Limb (tissue), 2 donors: ENCODE data around the gene NOD1.
"Not testable (repeated sequence)": the region's sequence is repeated elsewhere in the genome, so short reads cannot be mapped to it uniquely, and the experiment has no call there.

Experiments
- DNase-seq, 2 donors: peaks; one replicate each; pipeline ENCODE4 v3.0.0-alpha.2; 2016; ENCODE audit errors: extremely low spot score in 2 of 2

The NOD1 gene

DNA sequence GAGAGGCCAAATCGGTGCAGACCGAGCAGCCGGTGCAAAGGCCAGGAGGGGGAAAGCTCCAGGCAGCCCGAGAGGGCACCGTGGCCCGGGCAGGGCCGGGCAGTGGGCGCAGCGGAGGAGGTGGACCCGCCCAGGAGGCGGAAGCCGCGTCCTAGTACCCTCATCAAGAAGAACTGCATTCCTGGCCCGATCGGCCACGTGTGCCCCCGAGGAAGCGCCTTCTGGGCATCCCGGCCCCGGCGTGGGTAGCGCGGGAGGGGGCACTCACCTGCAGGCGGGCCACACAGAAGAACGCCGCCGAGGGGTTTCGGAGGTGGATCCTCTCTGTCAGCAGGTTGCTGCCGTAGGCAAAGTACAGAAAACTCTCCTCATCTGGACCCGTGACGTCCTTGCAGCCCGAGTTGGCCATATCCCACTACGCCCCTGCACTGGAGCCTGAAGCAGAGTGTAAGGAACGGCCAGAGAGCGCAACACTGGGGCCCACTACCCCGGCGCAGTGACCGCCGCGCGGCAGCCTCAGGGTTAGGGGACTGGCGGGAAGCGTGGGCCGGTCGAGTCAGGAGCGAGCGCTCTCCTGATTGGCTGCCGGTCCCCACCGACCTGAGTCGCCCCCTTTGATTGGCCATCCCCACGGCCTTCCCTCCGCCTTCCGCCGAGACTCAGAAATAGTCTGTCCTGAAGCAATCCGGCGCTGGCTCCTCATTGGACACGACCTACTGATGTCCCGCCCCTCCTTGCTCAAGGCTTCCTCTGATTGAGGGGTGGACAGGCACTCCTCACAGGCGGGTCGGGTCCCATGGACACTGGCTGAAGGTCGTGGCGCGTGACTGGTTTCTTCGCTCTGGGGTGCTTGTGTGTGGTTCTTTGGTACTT, 26.0 kb upstream of the NOD1 start, which contains the start of gene GGCT:
Gene GGCT, minus strand, starts transcription at position 529 of the 873 bp plus-strand sequence. Its CDS starts 120 bp downstream, at position 409.
- DNase-seq, result peak; percentile 97 to 98

DNA sequence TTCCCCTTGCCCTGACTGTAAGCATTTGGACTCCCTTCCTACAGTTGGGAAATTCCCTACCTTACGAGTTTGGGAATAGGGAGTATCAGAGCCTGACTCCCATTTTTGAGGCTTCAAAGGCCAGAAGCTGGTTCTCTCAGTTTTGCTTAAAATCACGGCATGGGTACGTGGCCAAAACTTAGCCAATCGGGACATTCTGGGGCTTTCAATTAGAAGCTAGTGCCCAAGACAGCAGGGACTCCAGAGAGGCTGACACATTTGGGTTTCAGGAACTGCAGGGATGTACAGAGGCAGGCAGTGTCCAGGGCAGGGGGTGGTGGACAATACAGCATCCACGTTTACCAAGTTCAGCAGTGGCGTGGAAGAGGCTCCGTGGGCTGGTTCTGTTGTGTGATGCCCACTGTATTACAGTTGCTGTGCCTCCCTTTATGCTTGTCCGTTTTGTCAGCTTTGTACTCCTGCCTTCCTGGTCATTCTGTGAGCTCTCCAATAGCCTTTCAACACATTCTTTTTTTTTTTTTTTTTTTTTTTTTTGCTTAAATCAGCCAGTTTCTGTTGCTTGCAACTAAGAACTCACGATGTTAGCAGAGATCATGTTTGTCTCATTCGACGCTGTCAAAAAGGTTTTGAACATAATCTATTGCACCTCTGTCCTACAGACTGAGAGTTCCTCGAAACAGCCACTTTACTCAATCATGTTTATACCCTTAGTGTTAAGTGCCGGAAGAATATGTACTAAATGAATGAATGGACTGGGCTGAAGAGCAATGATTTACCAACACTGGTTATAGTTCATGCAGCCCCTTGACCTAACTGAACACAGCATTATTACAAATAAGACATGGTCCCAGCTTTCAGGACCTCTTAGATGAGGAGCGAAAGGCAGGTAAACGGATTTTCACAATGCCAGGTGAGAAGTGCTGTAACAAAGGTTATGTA, 25.0 kb upstream of the NOD1 start:
- no peak for DNase-seq

DNA sequence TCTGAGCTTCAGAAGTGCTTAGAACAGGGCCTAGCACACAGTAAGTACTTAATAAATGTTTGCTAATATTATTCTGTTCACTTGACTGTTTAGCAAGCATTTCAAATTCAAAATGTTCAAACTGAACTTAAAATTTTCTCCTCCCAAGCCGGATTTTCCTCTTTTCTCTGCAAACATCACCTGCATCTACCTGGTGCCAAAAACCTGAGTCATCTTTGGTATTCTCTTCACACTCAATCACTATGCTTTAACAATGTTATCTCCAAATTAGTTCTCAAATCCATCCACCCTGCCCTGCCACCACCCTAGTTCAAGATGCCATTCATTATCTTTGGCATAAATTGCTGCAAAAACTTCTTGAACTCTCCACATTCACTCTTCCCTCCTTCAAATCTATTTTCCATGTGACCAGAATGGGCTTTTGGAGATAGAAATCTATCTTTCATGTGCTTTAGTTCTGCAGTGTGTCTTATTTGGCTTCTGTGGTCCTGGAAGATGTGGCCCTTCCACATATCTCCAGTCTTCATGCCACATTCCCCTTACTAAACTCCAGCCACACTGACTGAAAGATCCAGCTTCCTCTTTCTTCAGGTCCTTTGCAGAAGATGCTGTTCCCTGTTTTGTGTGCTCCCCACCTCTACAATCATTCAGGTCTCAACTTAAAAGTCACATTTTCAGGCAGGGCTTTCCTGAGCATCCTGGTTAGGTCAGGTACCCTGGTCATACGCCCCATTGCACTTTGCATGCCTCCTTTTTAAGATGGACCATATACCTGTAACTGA, 24.1 kb upstream of the NOD1 start:
- no peak for DNase-seq

DNA sequence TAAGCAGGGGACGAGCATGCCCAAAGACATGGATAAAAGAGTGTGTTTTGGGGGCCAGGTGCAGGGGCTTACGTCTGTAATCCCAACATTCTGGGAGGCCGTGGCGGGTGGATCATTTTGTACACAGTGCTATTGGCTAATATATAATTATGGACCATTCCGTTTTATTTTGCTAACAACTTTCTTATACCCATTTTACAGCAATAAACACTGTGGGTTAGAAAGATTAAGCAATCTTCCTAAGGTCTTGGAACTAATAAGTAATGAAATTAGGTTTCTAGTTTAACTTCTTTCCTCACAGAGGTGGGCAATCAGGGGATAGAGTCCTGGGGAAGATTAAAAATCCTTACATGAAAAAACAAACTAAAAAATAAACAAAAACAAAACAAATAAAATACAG, 22.7 kb upstream of the NOD1 start:
- no peak for DNase-seq

DNA sequence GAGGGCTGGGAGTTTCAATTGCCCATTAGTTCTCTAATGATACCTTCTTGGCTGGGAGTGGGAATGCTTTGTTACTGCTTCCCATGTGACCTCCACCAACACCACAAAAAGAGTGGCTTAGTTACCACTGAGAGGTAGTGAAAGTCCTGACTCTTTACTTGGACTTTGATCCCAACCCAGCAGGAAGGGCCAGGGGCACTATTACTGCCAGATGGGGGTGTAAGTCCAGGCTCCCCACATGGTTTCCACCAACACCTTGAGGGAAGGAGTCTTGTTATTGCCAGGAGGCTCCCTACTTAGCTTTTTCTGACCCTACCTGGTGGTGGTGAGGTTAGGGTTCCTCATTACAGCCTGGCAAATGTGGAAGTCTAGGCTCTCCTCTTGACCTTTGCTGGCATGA, 14.6 kb upstream of the NOD1 start:
- DNase-seq, result no peak

DNA sequence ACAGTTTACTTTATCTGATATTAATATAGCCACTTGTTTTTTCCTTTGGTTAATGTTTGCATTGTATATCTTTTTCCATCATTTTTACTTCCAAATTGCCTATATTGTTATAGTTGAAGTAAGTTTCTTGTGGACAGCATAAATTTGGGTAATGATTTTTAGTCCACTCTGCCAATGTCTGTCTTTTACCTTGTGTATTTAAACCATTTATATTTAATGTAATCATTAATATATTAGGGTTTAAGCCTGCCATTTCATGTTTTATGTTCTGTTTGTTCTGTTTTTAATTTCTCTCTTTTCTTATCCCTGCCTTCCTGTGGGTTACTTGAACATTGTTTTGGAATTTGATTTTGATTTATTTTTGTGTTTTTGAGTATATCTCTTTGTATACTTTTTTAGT, 12.8 kb upstream of the NOD1 start:
- DNase-seq, result no peak

DNA sequence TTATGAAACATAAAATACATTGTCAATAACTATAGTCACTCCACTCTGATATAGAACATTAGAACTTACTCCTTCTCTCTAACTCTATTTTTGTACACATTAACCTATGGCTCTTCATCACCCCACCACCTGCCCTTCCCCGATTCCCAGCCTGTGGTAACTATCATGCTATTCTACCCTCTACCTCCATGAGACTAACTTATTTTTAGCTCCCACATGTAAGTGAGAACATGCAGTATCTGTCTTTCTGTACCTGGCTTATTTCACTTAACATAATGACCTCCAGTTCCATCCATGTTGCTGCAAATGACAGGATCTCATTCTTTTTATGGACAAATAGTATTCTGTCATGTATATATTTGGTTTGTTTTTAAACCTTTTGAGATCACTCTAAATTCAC, 8.8 kb upstream of the NOD1 start:
- DNase-seq, result no peak

DNA sequence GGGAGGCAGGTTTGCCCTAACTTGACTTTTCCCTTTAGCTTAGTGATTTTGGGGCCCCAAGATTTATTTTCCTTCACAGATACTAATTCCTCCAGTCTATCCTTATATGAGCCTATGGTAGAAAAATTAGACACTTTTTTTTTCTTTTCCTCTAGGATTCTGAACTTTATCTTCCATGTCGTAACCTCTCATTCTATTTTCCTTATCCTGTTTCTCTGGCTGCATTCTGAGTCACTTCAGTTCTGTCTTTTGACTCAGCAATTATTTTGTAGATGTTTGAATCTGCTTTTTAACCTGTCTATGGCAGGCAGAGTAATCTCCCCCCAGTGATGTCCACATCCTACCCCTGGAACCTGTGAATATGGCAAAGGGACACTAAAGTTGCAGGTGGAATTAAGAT, 7.1 kb upstream of the NOD1 start:
- DNase-seq, result no peak

DNA sequence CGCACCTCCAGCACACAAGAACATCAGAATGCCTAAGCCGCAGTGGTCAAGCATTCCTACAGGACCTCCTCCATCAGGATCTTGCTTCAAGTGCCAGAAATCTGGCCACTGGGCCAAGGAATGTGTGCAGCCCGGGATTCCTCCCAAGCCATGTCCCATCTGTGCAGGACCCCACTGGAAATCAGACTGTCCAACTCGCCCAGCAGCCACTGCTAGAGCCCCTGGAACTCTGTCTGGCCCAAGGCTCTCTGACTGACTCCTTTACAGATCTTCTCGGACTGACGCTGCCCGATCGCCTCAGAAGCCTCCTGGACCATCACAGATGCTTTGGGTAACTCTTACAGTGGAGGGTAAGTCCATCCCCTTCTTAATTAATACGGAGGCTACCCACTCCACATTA, 2.8 kb upstream of the NOD1 start:
- DNase-seq, result not testable (repeated sequence)

DNA sequence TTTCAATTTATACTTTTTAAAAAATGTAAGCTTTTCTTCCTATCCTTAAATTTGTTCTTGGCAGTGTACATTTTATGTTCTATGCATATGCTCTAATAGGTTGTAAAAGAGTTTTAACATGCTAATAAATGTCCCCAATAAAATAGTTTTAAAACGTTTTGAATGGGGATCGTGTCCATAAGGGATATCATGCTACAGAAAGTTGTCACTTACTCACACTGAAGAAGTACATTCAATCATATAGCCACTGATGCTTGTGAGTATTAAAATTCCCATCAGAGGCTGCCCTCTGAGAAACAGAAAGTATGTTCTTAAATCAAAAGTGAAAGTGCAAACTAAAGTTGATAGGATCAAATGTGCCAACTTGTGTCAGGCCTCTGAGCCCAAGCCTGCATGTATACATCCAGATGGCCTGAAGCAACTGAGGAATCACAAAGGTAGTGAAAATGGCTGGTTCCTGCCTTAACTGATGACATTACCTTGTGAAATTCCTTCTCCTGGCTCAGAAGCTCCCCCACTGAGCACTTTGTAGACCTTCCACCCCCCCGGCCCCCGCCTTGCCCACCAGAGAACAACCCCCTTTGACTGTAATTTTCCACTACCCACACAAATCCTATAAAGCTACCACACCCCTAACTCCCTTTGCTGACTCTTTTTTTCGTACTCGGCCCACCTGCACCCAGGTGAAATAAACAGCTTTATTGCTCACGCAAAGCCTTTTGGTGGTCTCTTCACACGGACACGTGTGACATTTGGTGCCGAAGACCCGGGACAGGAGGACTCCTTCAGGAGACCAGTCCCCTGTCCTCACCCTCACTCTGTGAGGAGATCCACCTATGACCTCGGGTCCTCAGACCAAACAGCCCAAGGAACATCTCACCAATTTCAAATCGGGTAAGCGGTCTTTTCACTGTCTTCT, 877 bp upstream of the NOD1 start:
- DNase-seq, result no peak

DNA sequence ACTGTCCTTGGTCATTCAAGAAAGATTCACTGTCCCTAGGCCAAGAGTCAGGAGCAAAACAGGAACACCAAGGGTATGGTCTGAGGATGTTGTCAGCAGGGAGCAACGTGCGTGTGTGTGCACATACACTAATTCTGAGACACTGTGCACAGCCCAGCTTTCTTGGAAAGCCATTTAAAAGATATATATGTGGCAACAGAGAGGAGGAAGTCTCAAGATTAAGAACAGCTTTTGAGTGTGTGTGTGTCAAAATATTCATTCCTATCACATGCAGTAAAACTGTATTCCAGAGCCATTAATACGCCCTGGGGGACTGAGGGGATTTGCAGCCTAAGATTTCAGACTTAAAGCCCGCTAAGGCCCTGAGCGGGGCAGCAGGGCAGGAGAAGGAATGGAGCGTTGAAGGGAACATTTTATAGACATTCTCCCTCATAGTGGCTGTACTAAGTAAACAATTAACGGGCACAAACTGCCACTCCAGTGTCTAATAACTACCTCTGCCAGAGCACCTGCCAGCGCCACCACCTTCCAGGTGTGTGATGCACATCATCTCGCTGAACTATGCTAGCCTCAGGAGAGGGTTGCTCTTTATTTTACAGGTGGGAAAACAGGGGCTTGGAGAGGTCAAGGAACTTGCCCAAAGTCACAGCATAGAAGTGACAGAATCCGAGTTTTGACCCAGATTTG, 2.0 kb downstream of the NOD1 start:
- DNase-seq, result no peak

DNA sequence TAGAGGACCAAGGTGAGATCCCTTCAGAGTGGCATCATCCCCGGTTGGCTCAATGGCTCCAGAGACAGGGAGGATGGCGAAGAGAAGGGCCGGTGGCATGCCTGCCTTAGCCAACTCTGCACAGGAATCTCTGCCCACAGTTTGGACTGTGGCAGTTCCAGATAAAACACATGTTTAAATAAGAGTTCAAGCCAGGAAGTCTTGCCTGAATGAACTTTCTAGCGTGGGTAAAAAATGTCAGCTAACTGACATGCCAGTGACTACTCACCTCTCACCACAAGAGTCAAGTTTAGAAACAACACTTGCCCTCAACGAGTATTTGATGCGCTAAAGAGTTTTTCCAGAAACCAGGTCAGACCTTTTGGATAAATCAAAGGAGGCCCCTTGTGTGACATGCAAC, 3.0 kb downstream of the NOD1 start:
- no peak for DNase-seq

DNA sequence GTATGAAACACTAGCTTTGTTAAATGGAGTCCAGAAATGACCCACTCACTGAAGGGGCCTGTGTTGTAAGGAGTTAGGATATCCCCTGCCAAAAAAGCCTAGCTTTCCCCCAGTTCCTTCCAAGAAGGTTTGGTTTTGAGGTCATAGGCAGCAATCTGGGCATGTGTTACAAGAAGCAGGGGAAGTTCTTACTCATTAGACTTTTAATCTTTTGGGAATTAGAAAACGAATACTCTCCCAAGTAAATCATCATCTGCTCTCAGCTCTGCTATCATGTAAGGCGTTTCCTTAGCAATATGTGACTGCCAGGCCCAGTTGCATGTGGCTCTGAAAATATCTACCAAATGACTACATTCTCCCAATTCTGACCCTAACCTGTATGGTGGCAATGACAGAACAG, 3.7 kb downstream of the NOD1 start:
- no peak for DNase-seq

DNA sequence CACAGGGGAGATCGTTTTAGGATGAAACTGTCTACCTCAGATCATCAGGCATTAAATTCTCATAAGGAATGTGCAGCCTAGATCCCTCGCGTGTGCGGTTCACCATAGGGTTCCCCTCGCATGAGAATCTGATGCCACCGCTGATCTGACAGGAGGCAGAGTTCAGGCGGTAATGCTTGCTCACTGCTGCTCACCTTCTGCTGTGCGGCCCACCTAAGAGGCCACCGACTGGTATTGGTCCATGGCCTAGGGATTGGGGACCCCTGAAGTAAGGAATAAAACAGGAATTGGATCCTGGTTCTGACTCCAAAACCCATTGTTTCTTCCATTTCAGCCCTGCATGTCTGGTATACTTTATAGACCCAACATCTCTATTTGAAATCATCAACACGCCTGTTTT, 4.1 kb downstream of the NOD1 start:
- DNase-seq, result no peak

DNA sequence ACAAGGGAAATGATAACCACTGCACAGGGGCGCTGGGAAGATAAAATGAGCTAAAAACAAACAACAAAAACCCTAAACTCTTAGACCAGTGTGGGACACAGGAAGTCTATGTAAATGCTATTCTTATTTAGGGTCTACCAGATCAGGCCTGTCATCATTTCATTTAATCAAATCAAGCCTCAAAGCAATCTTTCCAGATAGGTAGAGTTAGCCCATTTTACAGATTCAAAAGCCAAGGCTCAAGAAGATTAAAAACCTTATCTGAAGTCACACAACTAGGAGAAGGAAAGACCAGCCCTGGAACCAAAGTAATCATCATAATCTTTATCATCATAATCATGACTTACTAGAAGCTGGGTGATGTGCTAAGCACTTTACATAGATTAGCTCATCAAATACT, 4.7 kb downstream of the NOD1 start:
- DNase-seq, result no peak

DNA sequence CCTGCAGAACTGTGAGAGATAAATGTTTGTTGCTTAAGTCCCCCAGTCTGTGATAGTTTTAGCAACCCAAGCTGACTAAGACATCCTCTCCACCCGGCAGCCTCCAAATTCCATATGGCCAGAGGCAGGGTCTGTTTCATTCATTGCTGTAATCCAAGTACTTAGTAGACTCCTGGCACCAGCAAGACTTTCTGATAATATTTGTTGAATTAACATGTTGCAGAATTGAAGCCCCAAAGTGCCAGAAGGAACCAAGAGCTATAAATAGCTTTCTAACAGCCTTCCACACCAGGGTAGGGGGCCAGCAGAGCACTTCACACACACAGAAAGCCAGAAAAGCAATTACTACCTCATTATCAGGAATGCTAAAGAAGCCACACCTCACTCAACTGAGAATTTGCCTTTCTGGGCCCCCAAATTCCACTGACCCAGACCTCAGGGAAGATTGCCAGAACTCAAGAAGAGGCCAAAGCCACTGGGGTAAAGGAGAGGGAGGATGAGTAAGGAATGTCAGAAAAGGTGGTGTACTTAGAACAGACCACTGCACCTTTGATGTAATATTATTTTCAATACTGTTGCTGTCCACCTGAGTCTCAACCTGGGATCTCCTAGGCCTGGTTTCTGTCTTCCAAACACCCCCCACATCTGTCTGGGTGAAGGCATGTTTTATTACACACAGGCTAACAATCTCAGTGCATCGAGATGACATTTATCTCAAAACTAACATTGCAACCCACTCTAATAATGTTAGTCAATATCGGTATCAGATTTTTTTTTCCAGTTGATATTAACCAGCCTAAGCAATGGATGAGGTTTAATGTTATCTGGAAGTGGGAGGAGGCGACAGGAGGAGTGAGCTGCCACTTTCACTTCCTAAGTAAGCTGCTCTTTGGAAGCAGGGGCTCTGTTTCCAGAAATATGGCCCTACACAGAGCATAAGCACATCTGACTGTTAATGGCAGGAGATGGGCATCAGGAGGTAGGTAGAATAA, 5.5 kb downstream of the NOD1 start:
- no peak for DNase-seq

DNA sequence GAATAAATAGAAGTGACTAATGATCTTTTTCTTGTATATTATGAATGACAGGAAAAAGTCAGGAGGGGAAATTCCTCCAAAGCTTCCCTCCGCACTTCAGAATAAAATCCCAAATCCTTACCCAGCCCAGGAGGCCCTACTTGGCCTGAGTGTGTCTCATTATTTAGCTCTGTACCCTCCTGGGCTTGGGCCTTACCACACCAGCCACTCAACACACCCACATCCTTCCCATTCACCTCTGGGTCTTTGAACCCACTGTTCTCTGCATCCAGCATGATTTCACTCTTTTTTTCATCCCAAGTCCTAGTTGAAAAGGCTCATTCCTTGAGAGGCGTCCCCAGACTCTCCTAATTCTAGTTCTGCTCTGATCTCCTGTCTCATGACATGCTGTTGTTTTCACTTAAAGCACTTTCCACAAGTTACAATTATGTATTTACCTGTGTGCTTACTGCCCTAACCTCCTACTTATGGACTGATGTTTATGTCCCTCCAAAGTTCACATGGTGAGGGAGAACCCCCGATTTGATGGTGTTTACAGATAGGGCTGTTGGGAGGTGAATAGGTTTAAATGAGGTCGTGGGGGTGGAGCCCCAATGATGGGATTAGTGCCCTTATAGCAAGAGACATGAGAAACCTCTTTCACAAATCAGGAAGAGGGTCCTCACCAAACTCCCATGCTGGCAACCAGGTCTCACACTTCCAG, 6.4 kb downstream of the NOD1 start:
- no peak for DNase-seq

DNA sequence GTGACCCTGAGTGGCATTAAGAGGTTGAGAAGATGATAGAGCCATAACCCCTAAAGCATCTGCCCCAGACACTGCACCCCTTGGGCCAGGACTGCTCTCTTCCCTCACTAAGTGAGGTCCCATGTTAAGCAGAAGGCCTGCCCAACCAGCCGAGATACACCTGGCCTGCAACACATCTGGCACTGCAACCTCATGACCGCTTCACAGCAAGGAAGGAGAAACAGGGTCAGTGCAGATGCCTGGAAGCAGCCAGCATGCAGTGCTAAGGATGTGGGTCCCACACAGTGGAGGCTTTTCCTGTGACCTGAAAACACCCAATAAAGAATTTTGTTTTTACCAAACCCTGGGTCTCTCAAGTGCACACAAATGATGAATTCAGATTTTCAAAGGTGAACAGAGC, 7.4 kb downstream of the NOD1 start:
- DNase-seq, result no peak
